Gastrocnemius medialis (tissue), 4 donors: ENCODE data around the gene ACTBL2. TPM values are rescaled to one million over a fixed set of nuclear protein-coding genes. Genes with fewer than 3 reads are reported as not detected.

Experiments used
- ATAC-seq, 2 donors: fragments of 150-250 bp; one replicate each; pipeline ENCODE4 v1.9.1; 2016
- DNase-seq, 2 donors: peaks; one replicate each; pipeline ENCODE4 v3.0.0-alpha.2; 2019
- H3K27ac ChIP-seq, 4 donors: fragments of 200-600 bp; sonication (generic); 1 replicate in 1 of 4; 2 replicates in 3 of 4; pipeline ENCODE4 v1.5.1; 2016 to 2018; ENCODE audit warnings: mild to moderate bottlenecking in 2 of 4, moderate library complexity in 1 of 4
- H3K27me3 ChIP-seq, 3 donors: fragments of 200-600 bp; sonication (generic) in 2 of 3; 1 replicate in 1 of 3; 2 replicates in 2 of 3; pipeline versions ENCODE4 v1.5.1 to v1.6.0; 2016 to 2019; ENCODE audit warnings: mild to moderate bottlenecking in 1 of 3, moderate library complexity in 1 of 3
- H3K36me3 ChIP-seq, 2 donors: fragments of 200-600 bp; sonication (generic) in 1 of 2; one replicate each; pipeline ENCODE4 v1.5.1; 2017 to 2018
- H3K4me1 ChIP-seq, 2 donors: fragments of 200-600 bp; sonication (generic) in 1 of 2; one replicate each; pipeline ENCODE4 v1.5.1; 2016 to 2017; ENCODE audit warnings: mild to moderate bottlenecking in 2 of 2
- H3K4me3 ChIP-seq, 4 donors: fragments of 200-600 bp; sonication (generic) in 3 of 4; 1 replicate in 1 of 4; 2 replicates in 3 of 4; pipeline ENCODE4 v1.5.1; 2016 to 2019; ENCODE audit warnings: mild to moderate bottlenecking in 2 of 4
- H3K9me3 ChIP-seq, 3 donors: fragments of 200-600 bp; sonication (generic) in 2 of 3; 1 replicate in 1 of 3; 2 replicates in 2 of 3; pipeline ENCODE4 v1.5.1; 2016 to 2019
- CTCF ChIP-seq, 5 experiments: fragments of 450-650 bp in 3 of 5; fragments of 200-600 bp in 2 of 5; sonication (generic) in 2 of 5; IDR thresholded peaks in 4 of 5; conservative IDR thresholded peaks in 1 of 5; 1 replicate in 4 of 5; 2 replicates in 1 of 5; pipeline ENCODE4 v1.5.1; 2016 to 2019; ENCODE audit warnings: antibody characterized with exemption in 5 of 5, mild to moderate bottlenecking in 3 of 5, moderate library complexity in 3 of 5
- POLR2A ChIP-seq, 2 donors: fragments of 450-650 bp; IDR thresholded peaks; one replicate each; pipeline ENCODE4 v1.6.1; 2017; ENCODE audit warnings: antibody characterized with exemption in 2 of 2, mild to moderate bottlenecking in 2 of 2, moderate library complexity in 2 of 2
- in situ Hi-C, 4 donors: fragments of 200-750 bp; cut with MboI; loops; one replicate each; pipeline versions ENCODE4 v1.15.0 to v1.8.0; 2017; ENCODE audit warnings: low sequenced_read_pairs in 4 of 4
- intact Hi-C: fragments of 100-400 bp; cut with DNase I; formaldehyde crosslinking; loops from one replicate; pipeline ENCODE4 v1.15.1; 2023; ENCODE audit warnings: low total_unique reads
- total RNA-seq, 4 donors: library from RNA; depleted of rRNA; stranded (reverse); fragments of >200 nt; gene quantifications; one replicate each; pipeline versions ENCODE4 v1.1.0 to v1.2.3, GENCODE V29; 2016

The ACTBL2 gene
- total RNA-seq, 4 donors from 2014 or later, result not detected

- ATAC-seq (no peak), DNase-seq (no peak)
- TF ChIP-seq POLR2A (IDR thresholded peaks at IDR 0.05) (no peak), CTCF (IDR thresholded peaks at IDR 0.05 in 4 of 5, conservative IDR thresholded peaks at IDR 0.05 in 1 of 5) (no peak)
- Histone ChIP-seq H3K4me3 (no peak overlapping the region), H3K27ac (no peak overlapping the region), H3K27me3 (no peaks in the 10 kb centered on the region), H3K9me3 (no peaks in the 10 kb centered on the region), H3K36me3 (no peaks in the 10 kb centered on the region), H3K4me1 (no peaks in the 10 kb centered on the region)
- in situ Hi-C loops, result no loop called here
- intact Hi-C loops, result loop anchor here (10.0 kb wide), 1 partner anchor 392 kb away; no protein-coding TSS in a partner anchor
These were observed 10.0 kb upstream of the ACTBL2 start for GRCh38 chr5:57492632-57493031.

- no peaks in the 10 kb centered on the region for H3K4me1 ChIP-seq
- H3K4me3 ChIP-seq, result no peak overlapping the region
- ATAC-seq, result no peak
- in situ Hi-C loops (no loop called here), intact Hi-C loops (loop anchor here (10.0 kb wide), 1 partner anchor 393 kb away; no protein-coding TSS in a partner anchor)
- H3K9me3 ChIP-seq, result no peaks in the 10 kb centered on the region
- no peak for TF ChIP-seq CTCF (IDR thresholded peaks at IDR 0.05 in 4 of 5, conservative IDR thresholded peaks at IDR 0.05 in 1 of 5)
- no peak for TF ChIP-seq POLR2A (IDR thresholded peaks at IDR 0.05)
- H3K27ac ChIP-seq, result no peak overlapping the region
- no peak for DNase-seq
- H3K36me3 ChIP-seq, result no peaks in the 10 kb centered on the region
- no peaks in the 10 kb centered on the region for H3K27me3 ChIP-seq
These were observed 8.9 kb upstream of the ACTBL2 start for GRCh38 chr5:57491369-57491965.

- no peak overlapping the region for H3K27ac ChIP-seq
These were observed 5.8 kb upstream of the ACTBL2 start for GRCh38 chr5:57488215-57488955.

GRCh38 chr5:57486027-57486602 lies 3.5 kb upstream of the ACTBL2 start:
- Histone ChIP-seq H3K27ac (no peak overlapping the region), H3K4me1 (peaks cover 0 to 5% of the 10 kb centered on the region in 2 donors), H3K4me3 (no peak overlapping the region), H3K36me3 (no peaks in the 10 kb centered on the region), H3K9me3 (no peaks in the 10 kb centered on the region), H3K27me3 (no peaks in the 10 kb centered on the region)
- in situ Hi-C loops (no loop called here), intact Hi-C loops (no loop called here)
- ATAC-seq (no peak), DNase-seq (no peak)
- TF ChIP-seq POLR2A (IDR thresholded peaks at IDR 0.05) (no peak), CTCF (IDR thresholded peaks at IDR 0.05 in 4 of 5, conservative IDR thresholded peaks at IDR 0.05 in 1 of 5) (no peak)

More at GRCh38 chr5:57488215-57488955, 5.8 kb upstream of the ACTBL2 start:
- intact Hi-C loops (no loop called here), in situ Hi-C loops (no loop called here)
- Histone ChIP-seq H3K27me3 (no peaks in the 10 kb centered on the region), H3K9me3 (no peaks in the 10 kb centered on the region), H3K4me3 (no peak overlapping the region), H3K36me3 (no peaks in the 10 kb centered on the region), H3K4me1 (peaks cover 0 to 5% of the 10 kb centered on the region in 2 donors)
- DNase-seq (no peak), ATAC-seq (no peak)
- TF ChIP-seq CTCF (IDR thresholded peaks at IDR 0.05 in 4 of 5, conservative IDR thresholded peaks at IDR 0.05 in 1 of 5) (no peak), POLR2A (IDR thresholded peaks at IDR 0.05) (no peak)
